ENCODE measurements around the gene NR1H3. TPM values are rescaled to one million over a fixed set of nuclear protein-coding genes. Genes with fewer than 3 reads are reported as not detected.

The NR1H3 gene
- total RNA-seq, 1 donor from 2014 or later = 44.1 TPM

- TF ChIP-seq CTCF (IDR thresholded peaks at IDR 0.05) = no peak
- no peaks in the 10 kb centered on the region for H3K9me3 ChIP-seq
- H3K27ac ChIP-seq = no peak overlapping the region
- no peak overlapping the region for H3K4me3 ChIP-seq
- no peaks in the 10 kb centered on the region for H3K4me1 ChIP-seq
- DNase-seq (no peak), ATAC-seq (no peak)
- intact Hi-C loops (cut with DNase I) = no loop called here
- peaks cover 95% of the 10 kb centered on the region for H3K36me3 ChIP-seq
- no peaks in the 10 kb centered on the region for H3K27me3 ChIP-seq
Observed at GRCh38 chr11:47299078-47299477, 41.3 kb downstream of the NR1H3 start.

- Histone ChIP-seq H3K27me3 (no peaks in the 10 kb centered on the region), H3K4me3 (no peak overlapping the region), H3K4me1 (no peaks in the 10 kb centered on the region), H3K36me3 (peaks cover 88% of the 10 kb centered on the region), H3K27ac (no peak overlapping the region), H3K9me3 (no peaks in the 10 kb centered on the region)
- DNase-seq (no peak), ATAC-seq (no peak)
- intact Hi-C loops (cut with DNase I) = no loop called here
- TF ChIP-seq CTCF (IDR thresholded peaks at IDR 0.05) = no peak
Observed at GRCh38 chr11:47302853-47303252, 45.1 kb downstream of the NR1H3 start.

GRCh38 chr11:47305734-47306483, 48.1 kb downstream of the NR1H3 start:
- peaks cover 89% of the 10 kb centered on the region for H3K36me3 ChIP-seq
- no peaks in the 10 kb centered on the region for H3K27me3 ChIP-seq
- H3K4me1 ChIP-seq = no peaks in the 10 kb centered on the region
- H3K4me3 ChIP-seq = no peak overlapping the region
- no peak for DNase-seq
- no peaks in the 10 kb centered on the region for H3K9me3 ChIP-seq
- intact Hi-C loops (cut with DNase I) = no loop called here
- ATAC-seq = peak; percentile 14
- H3K27ac ChIP-seq = no peak overlapping the region
- TF ChIP-seq CTCF (IDR thresholded peaks at IDR 0.05) = no peak

GRCh38 chr11:47306484-47306844, 48.7 kb downstream of the NR1H3 start:
- no peak for DNase-seq
- Histone ChIP-seq H3K9me3 (no peaks in the 10 kb centered on the region), H3K4me1 (no peaks in the 10 kb centered on the region), H3K36me3 (peaks cover 89% of the 10 kb centered on the region), H3K27ac (no peak overlapping the region), H3K27me3 (no peaks in the 10 kb centered on the region), H3K4me3 (no peak overlapping the region)
- no peak for TF ChIP-seq CTCF (IDR thresholded peaks at IDR 0.05)
- ATAC-seq = no peak
- intact Hi-C loops (cut with DNase I) = no loop called here

GRCh38 chr11:47308050-47308823, 50.4 kb downstream of the NR1H3 start:
- no peak overlapping the region for H3K27ac ChIP-seq
- ATAC-seq (no peak), DNase-seq (no peak)
- H3K4me1 ChIP-seq = no peaks in the 10 kb centered on the region
- no peaks in the 10 kb centered on the region for H3K27me3 ChIP-seq
- no peaks in the 10 kb centered on the region for H3K9me3 ChIP-seq
- no peak overlapping the region for H3K4me3 ChIP-seq
- H3K36me3 ChIP-seq = peaks cover 89% of the 10 kb centered on the region
- intact Hi-C loops (cut with DNase I) = no loop called here
- TF ChIP-seq CTCF (IDR thresholded peaks at IDR 0.05) = no peak

Data from upper lobe of right lung (tissue), 1 donor.